HG03442 (cell line): Measurements from ENCODE around the gene ATP10A.

ENCODE experiments used
- ATAC-seq: cut with Tn5 transposase; IDR thresholded peaks from one replicate; pipeline ENCODE4 v1.9.1; 2021; ENCODE audit warnings: mild to moderate bottlenecking, moderate library complexity; ENCODE audit not compliant: unreplicated experiment

The ATP10A gene

DNA sequence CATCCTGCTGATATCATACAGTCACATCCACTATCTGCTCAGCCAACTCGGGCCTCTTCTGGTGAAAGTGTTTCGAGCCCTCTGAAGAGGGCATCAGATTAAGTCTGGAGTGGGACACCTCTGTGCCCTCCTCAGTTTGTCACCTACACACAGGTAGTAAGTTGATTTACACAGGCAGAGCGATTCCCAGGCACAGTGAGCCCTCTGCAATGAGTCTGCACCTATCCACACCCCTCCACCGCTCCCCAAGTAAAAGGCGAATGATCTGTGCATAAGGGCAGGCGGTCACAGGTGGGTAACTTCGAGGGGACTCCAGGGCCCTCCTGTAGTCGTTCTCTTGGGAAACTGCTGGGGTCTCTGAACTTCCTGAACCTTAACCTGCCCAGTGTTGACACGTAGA lies 152.0 kb downstream of the ATP10A start:
- ATAC-seq: no peak

GRCh38 chr15:25710184-25710583 lies 152.9 kb downstream of the ATP10A start:
- no peak for ATAC-seq

- ATAC-seq: no peak
Observed at GRCh38 chr15:25709437-25710159, 153.5 kb downstream of the ATP10A start.

DNA sequence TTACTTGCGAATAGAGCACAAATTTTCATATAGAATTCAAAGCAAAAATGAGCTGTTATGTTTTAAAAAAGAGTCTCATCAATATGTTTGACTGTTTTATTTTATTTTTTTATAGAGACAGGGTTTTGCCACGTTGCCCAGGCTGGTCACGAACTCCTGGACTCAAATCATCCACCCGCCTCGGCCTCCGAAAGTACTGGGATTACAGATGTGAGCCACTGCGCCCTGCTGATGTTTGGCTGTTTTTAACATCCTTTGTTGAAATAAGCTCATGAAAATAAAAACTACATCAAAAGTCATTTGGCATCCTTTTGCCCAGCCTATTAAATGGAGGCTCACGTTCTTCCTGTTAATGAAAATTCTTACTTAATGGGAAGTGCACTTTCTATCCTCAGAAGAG lies 154.7 kb downstream of the ATP10A start:
- ATAC-seq: no peak

GRCh38 chr15:25707656-25708365 lies 155.3 kb downstream of the ATP10A start:
- no peak for ATAC-seq

- no peak for ATAC-seq
Observed at GRCh38 chr15:25706176-25706955, 156.8 kb downstream of the ATP10A start.

DNA sequence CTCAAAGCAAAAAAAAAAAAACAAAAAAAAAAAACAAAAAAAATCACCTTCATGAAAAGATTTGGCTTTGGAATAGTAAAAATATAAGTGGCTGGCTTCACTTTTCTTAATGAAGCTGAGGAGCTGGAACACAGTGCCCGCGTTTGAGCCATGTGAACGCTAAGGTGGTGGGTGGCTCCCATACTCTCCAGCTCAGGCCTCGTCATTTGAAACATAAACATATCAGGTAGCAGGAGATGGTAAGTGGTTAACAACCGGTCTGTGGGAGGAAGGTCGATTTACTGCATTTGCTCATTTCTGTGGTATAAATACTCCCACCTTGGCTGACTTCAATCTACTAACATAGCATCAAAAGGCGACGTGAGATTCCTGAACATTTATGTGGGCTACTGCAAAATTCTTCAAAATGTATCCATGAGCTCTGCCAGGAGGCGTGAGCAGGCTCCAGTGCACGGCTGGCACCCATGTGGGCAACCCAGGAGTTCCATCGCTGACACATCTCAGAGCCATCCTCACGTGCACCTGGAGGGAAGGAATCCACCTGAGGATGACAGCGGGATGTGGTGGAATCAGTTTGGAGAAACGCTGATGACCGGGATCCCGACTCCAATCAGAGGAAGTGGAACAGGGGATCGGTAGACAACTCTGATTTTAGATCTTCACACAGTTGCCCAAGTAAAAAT lies 157.6 kb downstream of the ATP10A start:
- ATAC-seq: no peak

- no peak for ATAC-seq
Observed at GRCh38 chr15:25703726-25704125, 159.4 kb downstream of the ATP10A start.

DNA sequence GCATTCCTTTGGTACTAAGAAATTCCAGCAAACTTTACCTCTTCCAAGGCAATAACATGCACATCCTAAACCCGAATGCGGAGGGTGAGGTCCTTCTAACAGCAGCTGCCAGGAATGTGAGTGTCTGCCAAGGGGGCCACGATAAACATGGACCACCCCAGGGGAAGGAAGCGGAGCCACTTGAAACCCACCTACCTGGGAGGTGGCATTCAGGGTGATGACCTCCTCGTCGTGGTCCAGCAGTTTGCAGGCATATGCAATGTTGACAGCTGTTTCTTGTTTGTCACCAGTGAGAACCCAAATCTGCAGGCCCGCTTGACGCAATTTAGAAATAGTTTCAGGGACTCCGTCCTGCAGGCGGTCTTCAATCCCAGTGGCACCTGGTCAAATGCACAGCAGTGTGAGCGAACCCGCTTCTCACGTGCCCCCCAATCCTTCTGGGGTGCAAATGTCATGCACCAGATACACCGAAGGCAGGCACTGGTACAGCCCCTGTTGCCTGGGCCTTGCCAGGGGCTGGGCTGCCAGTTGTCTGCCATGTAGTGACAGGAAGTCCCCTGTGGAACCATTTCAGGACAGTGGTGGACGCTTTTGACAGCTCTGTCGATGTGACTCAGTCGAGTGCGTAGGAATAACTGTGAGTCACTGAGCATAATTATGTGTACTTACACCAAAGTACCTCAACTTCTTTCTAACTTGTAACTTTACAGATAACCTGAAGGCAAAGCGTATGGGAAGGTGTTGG lies 161.2 kb downstream of the ATP10A start:
- ATAC-seq: no peak

GRCh38 chr15:25700916-25701315 lies 162.2 kb downstream of the ATP10A start:
- no peak for ATAC-seq

- no peak for ATAC-seq
Observed at GRCh38 chr15:25697586-25697985, 165.5 kb downstream of the ATP10A start.

- no peak for ATAC-seq
Observed at GRCh38 chr15:25695875-25696760, 167.0 kb downstream of the ATP10A start.

- no peak for ATAC-seq
Observed at GRCh38 chr15:25694823-25695312, 168.3 kb downstream of the ATP10A start.

- no peak for ATAC-seq
Observed at GRCh38 chr15:25694239-25694584, 168.9 kb downstream of the ATP10A start.

DNA sequence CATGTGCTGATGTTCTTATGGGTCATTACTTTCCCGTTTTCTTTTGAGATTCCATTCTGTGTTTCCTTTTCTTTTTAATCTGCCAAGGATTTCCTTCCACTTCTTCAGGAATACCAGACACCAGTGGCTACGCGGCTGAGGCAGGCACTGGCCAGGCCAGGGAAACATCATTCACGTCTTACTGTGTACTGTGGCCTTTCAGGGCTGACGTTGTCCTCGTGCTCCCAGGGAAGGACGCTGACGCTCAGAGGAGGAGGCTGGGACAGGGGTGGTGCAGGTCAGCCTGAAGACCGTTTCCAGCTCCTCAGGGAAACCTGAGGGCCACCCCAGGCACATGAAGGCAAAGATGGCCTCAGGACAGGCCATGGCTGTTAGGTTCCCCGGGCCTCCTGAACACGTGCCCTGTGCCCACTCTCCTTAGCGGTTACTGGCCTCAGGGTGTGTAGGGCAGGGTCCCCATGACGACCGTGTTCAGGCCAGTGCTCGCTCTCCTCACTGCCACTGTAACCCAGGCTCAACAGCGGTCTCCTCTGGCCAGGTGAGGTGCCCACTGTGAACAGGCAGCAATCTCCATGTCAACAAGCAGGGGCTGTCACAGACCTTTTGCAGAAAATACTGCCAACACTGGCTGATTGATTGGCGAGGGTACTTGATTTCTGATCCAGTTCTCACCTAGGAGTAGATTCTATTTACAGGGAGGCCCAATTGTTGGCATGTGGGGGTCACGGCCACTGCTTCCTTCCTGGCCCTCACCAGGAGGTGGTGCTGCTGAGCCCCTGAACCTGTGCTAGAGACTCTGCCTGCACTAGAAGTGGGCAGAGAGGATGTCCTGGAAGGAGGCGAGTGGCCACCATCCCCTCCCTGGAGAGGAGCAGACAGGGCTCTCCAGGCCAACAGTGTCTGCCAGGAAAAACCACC lies 169.5 kb downstream of the ATP10A start:
- ATAC-seq: peak; percentile 54

DNA sequence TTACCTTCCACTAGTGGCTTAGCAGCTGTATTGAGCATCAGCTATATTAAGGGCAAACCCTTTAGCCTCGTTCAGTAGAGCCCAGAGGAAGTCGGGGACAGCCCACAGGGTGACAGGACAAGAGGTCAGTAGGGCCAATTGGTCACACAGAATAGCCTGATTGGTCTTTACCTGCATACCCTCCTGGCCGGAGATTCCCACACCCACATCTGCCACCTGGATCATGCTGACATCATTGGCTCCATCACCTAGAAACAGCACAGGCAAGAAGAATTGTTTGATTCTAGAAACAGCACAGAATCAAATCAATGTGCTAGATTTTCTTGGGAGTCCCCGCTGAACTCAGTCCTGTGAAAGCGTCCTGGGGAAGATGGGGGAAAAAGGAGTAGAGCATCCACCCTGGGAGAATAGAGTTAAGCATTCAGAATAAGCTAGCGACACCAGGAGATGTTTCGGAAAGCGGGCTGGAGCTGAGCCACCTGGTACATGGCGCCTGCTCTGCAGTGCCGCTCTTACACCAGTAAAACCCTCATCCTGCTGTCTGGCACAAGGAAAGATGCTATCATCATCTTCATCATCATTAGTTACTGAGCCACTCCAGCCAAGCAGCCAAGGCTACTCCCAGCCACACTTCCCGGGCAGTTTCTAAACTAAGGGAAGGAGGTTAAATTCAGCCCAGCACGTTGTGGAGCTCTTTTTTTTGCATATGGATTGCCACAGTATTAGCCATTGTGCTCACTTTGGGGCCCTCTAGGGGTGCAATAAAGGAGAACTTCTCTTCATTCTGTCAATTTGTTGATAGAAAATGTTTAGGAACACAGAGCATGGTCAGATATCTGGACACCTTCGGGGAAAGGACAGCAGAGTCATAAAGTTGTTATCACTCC lies 171.3 kb downstream of the ATP10A start:
- ATAC-seq: no peak
